Measurements from ENCODE around the gene CTDSPL2.
"Not testable (repeated sequence)": the region's sequence is repeated elsewhere in the genome, so short reads cannot be mapped to it uniquely, and the experiment has no call there.

CTDSPL2 gene

DNA sequence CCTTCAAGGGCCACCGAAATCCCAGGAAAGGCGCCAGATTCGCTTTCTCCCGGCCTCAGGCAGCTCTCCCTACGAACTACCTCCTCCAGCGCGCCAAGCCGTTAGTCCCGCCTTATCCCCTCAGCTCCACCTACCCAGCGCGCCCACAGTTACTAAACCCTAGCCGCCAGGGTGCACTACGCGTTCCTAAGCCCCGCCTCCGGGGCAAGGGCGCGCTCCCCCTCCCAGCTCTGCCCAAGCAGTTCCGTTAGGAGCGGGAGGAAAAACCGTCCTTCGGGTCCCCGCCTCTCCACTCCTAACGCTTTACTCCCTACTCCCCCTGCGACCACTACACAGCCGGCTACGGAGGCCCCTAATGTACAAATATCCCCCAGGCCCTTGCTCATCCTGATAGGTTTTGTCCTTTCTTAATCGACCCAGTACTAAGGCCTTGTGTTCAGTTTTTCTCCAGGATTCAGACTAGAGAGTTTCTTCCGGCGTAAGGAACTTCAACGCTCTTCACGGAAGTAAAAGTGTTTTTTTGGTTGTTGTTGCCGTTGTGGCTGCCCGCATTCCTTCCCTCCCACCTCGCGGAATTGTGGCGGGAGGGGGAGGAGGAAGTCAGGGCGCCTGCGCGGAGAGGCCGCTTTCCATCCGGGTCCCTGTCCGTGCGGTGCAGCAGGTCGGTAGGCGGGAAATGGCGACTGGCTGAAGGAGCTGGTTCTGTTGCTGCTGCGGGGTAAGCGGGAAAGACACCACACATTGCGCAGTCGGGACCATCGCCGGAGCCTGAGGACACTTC, at the start of gene CTDSPL2:
Gene CTDSPL2 (plus strand): TSS at position 655 of the 781 bp plus-strand sequence. CDS start 31,386 bp downstream, outside the sequence.
- DNase-seq = peak; percentile 96

DNA sequence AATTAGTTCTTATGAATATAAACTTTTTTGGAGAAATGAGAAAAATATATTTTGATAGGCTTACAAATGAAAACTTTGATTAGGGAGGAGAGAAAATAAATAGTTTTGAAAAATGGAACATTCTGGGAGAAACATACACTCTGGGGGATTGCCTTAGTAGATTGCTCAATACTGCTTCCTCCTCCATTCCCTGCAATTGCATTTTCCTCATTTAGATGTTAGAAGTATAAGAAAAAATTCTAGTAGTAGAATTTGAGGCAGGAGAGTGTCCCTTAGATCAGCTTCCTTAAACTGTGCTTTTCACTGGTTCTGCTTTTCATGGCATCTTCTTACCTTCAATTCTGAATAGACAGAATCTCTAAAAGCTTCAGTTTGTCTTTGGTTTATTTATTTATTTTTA, 46.2 kb upstream of the CTDSPL2 start:
- DNase-seq = no peak

DNA sequence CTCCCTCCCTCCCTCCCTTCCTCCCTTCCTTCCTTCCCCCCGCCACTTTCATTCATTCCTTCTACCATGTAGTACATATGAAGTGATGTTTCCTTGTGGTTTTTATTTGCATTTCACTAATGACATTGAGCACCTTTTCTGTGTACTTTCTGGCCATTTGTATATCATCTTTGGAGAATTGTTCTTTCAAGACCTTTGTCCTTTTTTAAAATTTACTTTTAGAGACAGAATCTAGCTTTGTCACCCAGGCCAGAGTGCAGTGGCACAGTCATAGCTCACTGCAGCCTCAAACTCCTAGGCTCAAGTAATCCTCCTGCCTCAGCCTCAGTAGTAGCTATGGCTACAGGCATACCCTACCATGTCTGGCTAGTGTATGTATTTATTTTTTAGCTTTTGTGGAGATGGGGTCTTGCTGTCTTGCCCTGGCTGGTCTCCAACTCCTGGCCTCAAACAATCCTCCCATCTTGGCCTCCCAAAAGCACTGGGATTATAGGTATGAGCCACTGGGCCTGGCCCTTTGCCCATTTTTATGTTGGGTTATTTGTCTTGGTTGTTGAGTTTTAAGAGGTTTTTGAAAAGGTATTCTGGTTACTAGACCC, 42.0 kb upstream of the CTDSPL2 start:
- no peak for DNase-seq

DNA sequence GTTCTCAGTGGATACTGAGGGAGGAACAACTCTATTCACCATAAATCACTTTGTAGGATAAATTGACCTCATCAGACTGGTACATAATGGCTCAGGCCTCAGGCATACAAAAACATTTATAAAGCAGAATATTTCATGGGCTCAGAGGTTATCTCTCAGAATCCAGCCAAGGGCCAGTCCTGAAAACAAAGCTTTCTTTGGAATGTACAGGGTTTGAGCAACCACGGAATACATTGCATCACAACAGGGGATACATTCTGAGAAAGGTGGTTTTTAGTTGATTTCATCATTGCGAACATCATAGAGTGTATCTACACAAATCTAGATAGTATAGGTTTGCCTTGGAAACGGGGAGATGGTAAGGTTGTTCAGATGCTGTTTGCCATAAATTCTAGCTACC, 33.4 kb upstream of the CTDSPL2 start:
- DNase-seq = no peak

DNA sequence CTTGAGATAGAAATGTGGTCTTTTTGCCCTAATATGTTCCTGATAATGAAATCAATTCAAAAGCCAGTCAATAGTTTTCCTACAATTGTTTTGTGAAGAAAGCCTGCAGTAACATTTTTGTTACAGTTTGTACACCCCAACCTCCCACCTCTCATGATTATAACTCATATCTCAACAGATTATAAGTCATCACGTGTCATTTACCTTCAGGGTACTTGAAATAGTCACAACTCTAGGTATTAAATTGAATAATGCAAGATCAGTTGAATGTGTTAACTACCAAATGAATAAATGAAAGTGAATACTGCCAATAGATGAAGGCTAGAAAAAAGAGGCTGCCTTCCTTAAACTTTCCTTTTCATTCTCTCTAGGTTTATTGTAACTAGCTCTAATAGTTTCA, 32.9 kb upstream of the CTDSPL2 start:
- DNase-seq = no peak

DNA sequence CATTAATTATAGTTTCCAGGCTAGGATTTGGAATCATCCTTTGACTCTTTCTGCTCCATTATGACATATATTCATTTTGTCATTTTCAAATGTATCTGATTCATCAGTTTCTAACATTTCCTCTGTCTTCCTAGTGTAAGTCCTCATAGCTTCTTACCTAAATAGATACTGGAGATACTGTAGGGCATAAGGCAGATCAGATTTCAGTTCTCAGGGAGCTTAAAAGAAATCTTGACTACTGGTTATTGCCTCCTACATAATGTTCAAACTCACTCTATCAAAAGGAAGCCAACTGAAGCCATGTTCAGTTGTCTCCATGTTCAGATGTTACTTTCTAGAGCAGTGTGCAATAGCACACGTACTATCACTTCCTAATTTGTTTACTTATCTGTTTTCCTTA, 29.6 kb upstream of the CTDSPL2 start:
- no peak for DNase-seq

DNA sequence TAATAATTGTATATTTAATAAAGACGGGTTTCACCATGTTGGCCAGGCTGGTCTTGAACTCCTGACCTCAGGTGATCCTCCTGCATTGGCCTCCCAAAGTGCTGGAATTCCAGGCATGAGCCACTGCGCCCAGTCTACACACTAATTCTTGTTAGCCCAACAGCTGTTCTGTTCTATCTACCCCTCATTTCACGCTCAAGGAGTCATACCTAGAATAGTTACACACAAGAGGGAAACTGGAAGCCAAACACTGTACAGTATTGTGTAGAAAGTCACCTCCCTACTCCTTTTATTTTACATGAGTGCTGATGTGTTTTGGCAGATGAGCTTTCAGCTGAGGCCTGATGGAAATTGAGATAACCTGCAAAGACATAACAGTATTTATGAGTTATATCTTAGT, 13.4 kb upstream of the CTDSPL2 start:
- DNase-seq = no peak

DNA sequence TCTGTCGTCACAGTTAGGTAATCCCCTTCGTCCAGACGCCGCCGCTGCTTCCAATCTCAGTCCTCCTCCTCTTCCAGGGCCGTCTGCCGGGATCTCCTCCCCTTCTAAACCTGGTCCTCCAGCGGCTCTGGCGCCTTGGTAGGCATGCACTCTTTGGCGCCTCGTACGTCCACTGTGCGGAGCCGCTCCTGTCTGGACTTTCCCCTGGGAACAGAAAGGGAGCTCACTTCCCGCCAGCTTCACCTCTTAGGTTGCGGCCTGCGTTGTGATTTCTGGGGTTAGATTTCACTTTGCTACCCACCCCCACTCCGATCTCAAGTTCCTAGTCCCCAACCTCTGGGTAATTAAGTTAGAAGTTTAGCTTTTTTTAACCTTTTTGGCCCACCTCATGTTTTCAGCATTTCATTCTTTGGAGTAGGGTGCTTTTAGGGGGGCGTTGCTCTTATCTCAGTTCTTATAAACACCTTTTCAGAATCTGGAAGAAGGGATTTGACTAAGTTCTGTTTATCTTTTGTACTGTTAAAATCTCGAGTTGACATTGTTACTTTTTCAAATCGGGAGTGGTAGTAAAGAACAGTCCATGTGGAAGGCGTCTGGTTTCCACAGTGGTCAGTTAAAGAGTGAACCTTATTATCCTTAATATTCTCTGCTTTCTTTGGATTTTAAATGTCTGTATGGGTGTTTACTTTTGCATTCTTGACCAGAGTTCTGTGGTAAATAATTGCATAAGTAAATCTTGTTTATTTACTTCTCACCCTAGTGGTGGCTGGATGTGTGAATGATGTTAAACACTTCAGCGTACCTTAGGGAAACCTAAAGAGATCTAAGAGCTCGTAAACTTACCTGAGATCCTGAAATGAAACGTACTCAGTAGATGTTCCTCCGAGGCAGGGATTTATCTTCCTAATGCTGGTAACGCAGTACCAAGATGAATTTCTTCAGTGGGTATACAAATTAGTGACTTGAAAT, 611 bp downstream of the CTDSPL2 start:
- DNase-seq = peak; percentile 42

DNA sequence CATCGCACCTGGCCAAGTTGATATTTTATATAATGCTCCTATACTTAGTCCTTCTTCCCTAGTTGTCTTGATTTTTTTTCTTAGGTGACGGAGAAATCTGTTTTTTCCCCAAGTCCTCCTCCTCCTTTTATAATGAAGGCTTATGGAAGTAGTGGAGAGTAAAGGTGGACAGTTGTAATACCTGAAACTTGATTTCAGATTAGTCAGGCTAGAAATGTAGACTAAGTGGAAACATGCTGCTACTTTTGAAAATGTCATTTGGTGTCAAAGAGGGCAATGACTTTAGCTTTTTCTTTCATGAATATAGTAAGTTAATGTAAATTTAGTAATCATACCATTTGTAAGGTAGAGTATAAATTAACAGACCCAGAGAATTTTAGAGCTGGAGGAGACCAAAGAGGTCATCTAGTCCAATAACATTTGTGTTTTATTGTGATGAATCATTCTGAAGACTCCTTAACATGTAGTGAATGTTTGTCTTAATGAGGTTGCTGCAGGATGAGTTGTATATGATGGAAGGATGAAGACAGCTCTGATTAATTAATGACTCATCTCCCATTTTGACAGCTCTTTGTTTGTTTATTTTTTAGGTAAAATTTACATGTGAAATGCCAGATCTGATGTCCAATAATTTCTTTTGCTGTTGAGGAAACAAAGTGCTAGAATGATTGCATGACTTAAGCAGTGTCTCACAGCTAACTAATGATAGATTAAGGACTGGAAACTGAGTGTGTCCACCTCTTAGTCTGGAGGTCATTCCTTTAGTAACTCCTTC, 8.7 kb downstream of the CTDSPL2 start:
- no peak for DNase-seq

DNA sequence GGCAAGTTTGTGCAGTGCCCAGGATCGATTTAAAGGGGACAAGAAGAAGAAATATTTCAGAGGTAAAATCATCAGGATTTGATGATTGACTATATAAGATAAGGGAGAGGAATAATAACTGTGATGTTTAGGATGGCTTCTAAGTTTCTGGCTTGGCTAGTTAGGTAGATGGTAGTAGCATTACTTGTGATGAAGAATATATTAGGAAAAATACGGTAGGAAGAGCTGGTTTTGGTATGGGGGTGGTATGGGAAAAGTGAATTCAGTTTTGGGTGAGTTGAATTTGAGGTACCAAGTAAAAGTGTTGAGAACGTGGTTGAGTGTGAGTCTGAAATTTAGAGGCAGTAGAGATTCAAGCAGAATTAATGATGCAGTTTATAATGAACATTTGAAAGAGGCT, 11.0 kb downstream of the CTDSPL2 start:
- no peak for DNase-seq

DNA sequence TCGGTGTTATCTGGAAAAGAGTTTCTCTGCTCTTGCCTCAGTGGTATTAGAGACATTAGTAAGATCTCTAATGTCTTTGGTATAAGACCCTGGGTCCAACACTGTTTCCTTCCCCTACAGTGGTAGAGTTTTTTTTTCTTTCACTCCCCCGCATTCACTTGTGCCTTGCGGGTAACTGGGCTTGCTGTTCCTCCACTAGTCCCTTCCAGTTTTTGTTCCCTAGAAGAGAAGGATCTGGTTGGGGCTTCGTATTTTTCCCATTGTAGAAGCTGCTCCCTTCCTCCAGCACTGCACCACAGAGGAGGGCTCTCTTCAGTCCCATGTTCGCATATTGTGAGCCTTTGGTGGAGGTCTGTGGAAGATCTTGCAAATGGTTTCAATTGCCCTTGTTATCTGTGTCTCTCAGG, 13.7 kb downstream of the CTDSPL2 start:
- DNase-seq = no peak

DNA sequence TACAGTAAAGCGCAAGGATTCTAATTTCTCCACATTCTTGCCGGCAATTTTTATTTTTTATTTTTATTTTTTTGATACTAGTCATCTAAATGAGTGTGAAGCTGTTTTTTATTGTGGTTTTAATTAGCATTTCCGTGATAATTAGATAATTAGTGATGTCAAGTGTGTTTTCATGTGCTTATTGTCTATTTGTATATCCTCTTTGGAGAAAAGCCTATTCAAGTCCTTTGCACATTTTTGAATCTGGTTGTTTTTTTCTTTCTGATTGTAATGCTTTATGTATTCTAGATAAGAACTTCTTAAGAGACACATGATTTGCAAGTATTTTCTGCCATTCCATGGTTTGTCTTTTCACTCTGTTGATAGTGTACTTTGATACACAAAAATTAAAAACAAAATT, 16.1 kb downstream of the CTDSPL2 start:
- no peak for DNase-seq

DNA sequence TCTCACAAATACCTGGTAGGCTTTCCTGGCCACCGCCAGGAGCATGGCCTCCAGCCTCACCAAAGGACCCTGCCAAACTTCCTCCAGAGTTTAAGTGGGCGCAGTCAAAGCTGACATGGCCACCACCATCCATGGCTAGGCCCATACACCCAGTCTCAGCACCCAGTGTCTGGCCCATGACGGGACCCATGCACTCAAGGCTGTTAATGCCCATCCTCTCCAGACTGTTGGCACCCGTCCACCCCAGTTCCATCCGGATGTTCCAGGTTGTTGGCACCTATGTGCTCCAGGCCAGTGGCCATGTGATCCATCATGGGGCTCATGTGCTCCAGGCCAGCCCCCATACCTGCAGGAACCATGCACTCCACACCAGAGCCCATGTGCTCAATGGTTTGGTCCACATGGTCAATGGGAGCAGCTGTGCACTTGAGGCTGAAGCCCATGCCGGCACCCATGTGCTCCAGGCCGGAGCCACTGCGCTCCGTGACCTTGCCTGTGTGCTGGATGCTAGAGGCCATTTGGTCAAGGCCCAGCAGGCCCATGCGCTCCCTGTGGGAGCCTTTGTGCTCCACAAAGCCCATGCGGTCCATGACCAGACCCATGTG, 20.4 kb downstream of the CTDSPL2 start:
- DNase-seq = no peak

DNA sequence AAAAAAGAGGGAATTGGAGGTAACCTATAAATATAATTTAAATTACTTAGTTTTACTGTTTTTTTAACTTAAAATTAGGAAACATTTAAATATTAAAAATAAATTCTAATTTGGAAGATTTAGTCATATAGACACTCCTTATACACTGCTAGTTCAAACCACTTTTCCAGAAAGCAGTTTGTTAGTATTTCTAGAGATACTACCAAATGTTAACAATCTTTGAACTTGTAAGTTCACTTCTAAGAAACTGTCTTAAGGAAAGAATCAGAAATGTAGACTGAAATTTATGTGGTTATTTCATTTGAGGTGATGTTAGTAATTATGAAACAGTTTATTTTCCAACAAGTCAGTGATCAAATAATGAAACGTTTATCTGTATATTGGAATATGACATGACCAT, 22.7 kb downstream of the CTDSPL2 start:
- no peak for DNase-seq

DNA sequence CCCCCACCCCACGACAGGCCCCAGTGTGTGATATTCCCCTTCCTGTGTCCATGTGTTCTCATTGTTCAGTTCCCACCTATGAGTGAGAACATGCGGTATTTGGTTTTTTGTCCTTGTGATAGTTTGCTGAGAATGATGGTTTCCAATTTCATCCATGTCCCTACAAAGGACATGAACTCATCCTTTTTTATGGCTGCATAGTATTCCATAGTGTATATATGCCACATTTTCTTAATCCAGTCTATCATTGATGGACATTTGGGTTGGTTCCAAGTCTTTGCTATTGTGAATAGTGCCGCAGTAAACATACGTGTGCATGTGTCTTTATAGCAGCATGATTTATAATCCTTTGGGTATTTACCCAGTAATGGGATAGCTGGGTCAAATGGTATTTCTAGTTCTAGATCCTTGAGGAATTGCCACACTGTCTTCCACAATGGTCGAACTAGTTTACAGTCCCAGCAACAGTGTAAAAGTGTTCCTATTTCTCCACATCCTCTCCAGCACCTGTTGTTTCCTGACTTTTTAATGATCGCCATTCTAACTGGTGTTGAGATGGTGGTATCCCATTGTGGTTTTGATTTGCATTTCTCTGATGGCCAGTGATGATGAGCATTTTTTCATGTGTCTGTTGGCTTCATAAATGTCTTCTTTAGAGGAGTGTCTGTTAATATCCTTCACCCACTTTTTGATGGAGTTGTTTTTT, 26.3 kb downstream of the CTDSPL2 start:
- not testable (repeated sequence) for DNase-seq

DNA sequence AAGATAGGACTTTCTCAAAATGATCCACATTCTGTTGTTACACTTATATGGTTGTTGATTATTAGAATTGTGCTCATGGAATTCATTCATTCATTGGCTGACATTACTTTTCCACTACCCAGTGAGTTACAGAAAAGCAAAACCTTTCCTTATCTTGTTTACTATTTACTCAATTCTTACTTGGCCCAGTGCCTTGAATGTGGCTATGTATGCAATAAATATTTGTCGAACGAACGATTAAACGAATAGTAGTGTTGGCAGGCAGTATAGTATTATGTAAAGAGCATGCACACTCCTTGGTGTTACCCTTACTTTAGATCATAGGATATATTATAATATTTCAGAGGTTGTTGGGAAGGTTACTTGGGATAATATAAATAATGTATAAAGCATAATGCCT, 31.0 kb downstream of the CTDSPL2 start:
- DNase-seq = no peak

DNA sequence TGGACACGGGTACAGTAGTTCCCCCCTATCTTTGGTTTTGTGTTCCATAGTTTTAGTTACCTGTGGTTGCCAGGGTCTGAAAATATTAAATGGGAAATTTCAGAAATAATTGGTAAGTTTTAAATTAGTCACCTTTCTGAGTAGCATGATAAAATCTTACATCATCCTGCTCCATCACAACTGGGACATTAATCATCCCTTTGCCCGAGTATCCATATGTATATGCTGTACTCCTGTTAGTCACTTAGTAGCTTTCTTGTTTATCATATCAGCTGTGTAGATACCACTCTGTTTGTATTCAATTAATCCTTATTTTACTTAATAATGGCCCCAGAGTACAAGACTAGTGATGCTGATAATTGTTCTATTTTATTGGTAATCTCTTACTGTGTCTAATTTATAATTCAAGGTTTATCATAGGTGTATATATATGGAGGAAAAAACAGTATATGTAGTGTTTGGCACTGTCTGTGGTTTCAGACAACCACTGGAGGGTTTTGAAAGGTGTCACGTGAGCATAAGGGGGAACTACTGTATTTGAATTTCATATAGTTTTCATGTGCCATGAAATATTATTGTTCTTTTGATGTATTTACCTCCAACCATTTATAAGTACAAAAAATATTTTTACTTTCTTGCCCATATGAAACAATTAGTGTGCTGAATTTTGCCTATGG, 41.4 kb downstream of the CTDSPL2 start:
- DNase-seq = no peak

DNA sequence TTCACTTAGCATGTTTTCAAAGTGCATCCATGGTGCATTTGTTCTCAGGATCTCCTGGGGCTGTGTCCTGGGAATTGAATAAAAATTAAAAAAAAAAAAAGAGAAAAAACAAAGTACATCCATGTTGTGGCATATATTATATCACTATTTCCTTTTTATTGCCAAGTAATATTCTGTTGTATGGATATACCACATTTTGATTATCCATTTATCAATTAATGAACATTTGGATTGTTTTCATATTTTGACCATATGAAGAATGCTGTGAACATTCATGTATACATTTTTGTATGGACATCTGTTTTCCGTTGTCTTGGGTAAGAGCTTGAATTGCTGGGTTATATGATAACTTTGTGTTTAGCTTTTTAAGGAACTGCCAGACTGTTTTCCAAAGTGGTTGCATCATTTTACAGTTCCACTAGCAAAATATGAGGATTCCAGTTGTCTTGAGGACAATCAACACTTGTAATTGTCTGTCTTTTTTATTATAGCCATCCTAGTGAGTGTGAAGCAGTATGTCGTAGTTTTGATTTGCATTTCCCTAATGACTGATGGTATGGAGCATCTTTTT, 44.5 kb downstream of the CTDSPL2 start:
- no peak for DNase-seq

DNA sequence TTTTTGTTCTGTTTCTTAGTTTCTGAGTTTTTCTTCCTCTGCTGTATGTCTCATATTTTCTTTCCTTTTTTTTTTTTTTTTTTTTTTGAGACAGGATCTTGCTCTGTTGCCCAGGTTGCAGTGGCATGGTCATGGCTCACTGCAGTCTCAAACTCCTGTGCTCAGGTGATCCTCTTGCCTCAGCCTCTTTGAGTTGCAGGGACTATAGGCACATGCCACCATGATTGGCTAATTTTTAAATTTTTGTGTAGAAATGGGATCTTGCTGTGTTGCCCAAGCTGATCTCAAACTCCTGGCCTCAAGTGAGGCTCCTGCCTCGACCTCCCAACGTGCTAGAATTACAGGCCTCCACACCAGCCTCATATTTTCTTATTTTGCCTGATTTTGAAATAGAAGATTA, 51.9 kb downstream of the CTDSPL2 start:
- no peak for DNase-seq

DNA sequence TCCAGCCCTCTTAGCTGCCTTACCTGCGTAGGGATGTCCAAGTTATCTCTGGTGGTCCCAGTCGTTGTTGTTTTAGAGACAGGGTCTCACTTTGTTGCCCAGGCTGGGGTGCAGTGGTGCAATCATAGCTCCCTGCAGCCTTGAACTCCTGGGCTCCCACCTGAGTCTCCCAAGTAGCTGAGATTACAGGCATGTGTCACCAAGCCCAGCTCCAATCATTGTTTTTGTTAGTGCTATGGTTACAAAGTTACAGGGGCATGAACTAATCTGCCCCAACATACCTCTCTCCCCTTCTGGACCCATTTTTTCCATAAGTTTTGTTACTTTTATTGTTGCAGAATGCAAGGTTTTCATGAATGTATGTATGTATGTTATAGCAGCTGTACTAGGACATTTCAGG, 54.7 kb downstream of the CTDSPL2 start:
- no peak for DNase-seq

DNA sequence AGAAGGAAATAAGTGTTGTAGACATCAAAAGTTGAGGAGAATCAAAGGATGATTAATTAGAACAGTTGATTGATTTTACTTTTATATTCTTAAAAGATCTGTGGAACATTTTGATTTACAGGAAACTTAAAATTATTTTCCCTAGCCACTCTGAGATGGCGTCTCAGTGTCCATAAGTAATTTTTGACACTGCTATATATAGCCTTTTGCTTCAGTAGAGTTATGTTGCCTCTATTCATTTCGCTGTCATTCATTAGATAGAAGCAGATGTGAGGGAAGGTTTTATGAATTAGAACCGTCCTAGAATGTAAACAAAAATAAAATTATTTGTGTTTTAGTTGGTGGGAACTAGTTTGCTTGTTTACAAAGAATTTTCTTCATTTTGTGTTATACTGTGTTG, 58.5 kb downstream of the CTDSPL2 start:
- no peak for DNase-seq
